ENCODE measurements around the gene SMARCAD1.
A peak's percentile ranks its signal among the peaks of the same experiment; 100 is the strongest.
"Not testable (repeated sequence)": the region's sequence is repeated elsewhere in the genome, so short reads cannot be mapped to it uniquely, and the experiment has no call there.

SMARCAD1 gene

GRCh38 chr4:94235825-94236224 lies 28.2 kb downstream of the SMARCAD1 start:
- no peak for DNase-seq

- DNase-seq: no peak
These were observed 29.6 kb downstream of the SMARCAD1 start for GRCh38 chr4:94237271-94237670.

DNA sequence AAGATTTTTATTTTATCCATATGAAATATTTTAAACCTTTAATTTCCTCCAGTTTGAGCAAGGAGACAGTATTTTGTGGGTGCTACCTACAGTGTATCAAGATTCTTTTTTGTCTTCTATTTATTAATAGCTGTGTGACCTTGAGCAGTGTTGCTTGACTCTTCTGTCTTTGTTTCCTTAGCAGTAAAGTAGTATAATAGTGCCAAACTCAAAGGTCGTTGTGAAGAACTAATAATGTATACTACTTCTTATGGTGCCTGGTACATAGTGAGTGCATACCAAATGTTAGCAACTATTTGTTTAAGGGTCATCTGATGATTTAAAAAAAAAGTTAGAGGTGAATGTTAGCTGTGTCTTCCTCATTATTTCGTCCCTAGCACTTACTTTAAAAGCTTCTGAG lies 30.5 kb downstream of the SMARCAD1 start:
- DNase-seq: no peak

DNA sequence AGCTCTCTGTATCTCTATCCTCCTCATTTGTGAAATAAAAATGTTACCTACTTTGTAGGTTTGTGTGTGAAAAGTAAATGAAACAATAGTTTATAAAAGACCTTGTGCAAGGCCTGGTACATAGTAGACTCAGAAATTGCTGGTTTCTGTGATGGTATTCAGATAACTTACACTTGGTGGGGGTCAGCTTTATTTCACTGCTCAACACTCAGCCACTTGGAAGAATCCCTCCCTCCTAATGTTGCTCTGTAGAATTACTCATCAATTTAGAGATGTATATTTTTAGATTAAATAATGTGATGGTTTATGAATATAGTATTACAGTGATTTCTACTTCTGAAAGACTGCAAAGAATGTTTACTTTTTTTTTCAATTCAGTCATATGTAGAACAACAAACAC lies 32.7 kb downstream of the SMARCAD1 start:
- no peak for DNase-seq

GRCh38 chr4:94244087-94244828 lies 36.6 kb downstream of the SMARCAD1 start:
- DNase-seq: no peak

- no peak for DNase-seq
These were observed 37.1 kb downstream of the SMARCAD1 start for GRCh38 chr4:94244829-94245185.

GRCh38 chr4:94251094-94251493 lies 43.4 kb downstream of the SMARCAD1 start:
- no peak for DNase-seq

DNA sequence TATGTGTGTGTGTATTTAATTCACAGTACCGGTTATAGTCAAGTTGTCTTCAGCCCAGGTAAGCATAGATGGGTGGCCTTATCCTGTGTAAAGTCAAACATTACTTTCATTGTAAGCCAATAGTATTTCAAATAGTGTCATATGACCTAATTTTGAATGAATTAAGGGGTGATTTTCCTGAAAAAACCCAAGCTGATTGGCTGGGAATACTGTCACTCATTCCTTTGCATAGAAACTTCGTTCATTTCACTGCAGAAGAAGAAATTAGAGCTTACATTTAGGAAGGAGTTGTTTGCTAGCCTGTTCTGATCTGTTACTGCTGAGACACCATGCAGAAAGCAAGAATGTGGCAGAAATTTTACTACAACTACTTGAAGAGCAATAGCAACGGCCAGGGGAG lies 45.4 kb downstream of the SMARCAD1 start:
- DNase-seq: no peak

DNA sequence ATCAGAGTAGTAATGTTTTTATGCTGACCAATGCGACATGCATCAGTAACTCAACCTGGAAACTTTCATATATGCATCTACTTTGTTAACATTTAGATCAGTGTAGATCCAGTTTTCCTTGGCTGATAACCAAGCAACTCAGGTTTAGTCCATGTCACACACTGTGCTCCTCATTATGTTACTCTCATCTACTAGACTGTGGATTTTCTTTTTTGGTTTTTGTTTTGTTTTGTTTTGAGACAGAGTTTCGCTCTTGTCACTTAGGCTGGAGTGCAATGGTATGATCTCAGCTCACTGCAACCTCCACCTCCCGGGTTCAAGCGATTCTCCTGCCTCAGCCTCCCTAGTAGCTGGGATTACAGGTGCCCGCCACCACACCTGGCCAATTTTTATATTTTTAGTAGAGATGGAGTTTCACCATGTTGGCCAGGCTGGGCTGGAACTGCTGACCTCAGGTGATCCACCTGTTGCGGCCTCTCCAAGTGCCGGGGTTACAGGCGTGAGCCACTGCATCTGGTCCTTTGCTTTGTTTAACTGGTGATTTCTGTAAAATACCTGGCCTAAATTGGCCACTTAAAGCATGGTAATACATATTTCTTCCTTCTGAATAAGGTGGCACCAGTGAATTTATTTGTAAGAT lies 48.6 kb downstream of the SMARCAD1 start:
- DNase-seq: no peak

GRCh38 chr4:94256828-94257227 lies 49.2 kb downstream of the SMARCAD1 start:
- DNase-seq: peak in 1 of 2 experiments; percentile 0

- no peak for DNase-seq
These were observed 54.7 kb downstream of the SMARCAD1 start for GRCh38 chr4:94262163-94263016.

- DNase-seq: no peak
These were observed 59.4 kb downstream of the SMARCAD1 start for GRCh38 chr4:94267037-94267436.

- DNase-seq: no peak
These were observed 63.6 kb downstream of the SMARCAD1 start for GRCh38 chr4:94271248-94271647.

- DNase-seq: no peak
These were observed 67.2 kb downstream of the SMARCAD1 start for GRCh38 chr4:94274912-94275311.

- no peak for DNase-seq
These were observed 68.5 kb downstream of the SMARCAD1 start for GRCh38 chr4:94276204-94276603.

- DNase-seq: no peak
These were observed 69.9 kb downstream of the SMARCAD1 start for GRCh38 chr4:94277534-94277933.

- no peak for DNase-seq
These were observed 71.1 kb downstream of the SMARCAD1 start for GRCh38 chr4:94278781-94279180.

DNA sequence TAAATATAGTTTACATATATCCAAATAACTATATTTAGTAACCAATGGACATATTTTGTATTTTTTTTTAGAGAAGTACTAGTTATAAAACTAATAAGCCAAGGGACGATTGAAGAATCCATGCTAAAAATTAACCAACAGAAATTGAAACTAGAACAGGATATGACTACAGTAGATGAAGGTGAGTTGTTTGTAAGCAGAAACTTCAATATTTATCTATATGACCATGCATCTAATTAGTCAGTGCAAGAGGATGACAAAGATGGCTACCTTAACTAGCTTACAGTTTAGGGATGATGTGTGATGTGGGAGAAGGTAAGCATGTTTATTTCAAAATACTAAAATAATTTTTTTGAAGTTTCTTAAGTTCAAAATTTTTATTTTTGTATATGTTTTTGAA lies 77.2 kb downstream of the SMARCAD1 start:
- DNase-seq: no peak

DNA sequence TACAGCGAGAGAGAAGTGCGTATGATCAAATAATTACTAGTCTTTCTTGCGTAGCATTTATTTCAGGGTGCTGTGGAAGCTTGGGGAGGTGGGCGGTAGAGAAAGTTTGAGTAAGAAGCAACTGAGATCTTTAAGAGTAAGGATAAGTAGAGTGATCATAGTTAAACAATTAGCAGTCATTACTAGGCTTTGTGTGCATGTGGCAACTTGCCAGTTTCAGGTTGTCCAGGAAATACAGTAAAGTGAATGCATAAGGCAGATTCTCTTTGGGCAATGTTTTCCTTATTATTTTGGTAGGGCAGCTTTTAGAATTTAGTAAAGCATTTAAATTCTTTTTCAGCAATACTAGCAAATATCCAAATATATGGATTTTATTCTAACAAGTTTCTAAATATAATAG lies 78.0 kb downstream of the SMARCAD1 start:
- DNase-seq: no peak

- no peak for DNase-seq
These were observed 82.6 kb downstream of the SMARCAD1 start for GRCh38 chr4:94290245-94290644.

- not testable (repeated sequence) for DNase-seq
These were observed 86.3 kb downstream of the SMARCAD1 start for GRCh38 chr4:94293981-94294380.

DNA sequence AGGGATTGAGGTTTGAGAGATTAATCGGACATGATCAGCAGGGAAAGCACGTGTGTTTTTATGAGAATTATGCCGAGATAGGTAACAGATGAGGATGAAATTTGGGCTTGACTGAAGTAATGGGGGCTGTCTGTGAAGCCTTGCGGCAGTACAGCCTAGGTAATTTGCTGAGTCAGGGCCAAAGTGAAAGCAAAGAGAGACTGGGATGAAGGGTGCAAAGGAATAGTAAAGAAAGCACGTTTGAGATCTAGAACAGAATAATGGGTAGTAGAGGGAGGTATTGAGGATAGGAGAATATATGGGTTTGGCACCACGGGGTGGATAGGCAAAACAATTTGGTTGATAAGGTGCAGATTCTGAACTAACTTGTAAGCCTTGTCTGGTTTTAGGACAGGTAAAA lies 87.8 kb downstream of the SMARCAD1 start:
- not testable (repeated sequence) for DNase-seq

- no peak for DNase-seq
These were observed 91.1 kb downstream of the SMARCAD1 start for GRCh38 chr4:94298725-94299252.

GRCh38 chr4:94302191-94302590 lies 94.5 kb downstream of the SMARCAD1 start:
- DNase-seq: peak in 1 of 2 experiments; percentile 9
